Sigmoid colon (tissue), 7 donors: ENCODE data around the gene PRLHR. TPM values are rescaled to one million over a fixed set of nuclear protein-coding genes. Genes with fewer than 3 reads are reported as not detected.

Experiments
- DNase-seq: peaks from one replicate; pipeline ENCODE4 v3.0.0-alpha.2; 2019
- H3K27ac ChIP-seq, 4 donors: fragments of 200-600 bp; sonication (generic); one replicate each; pipeline ENCODE4 v1.5.1; 2016 to 2019; ENCODE audit warnings: mild to moderate bottlenecking in 1 of 4
- H3K27me3 ChIP-seq, 3 donors: fragments of 200-600 bp; sonication (generic); one replicate each; pipeline ENCODE4 v1.5.1; 2019; ENCODE audit warnings: mild to moderate bottlenecking in 1 of 3
- H3K36me3 ChIP-seq, 4 donors: fragments of 200-600 bp; sonication (generic); one replicate each; pipeline ENCODE4 v1.5.1; 2016 to 2019
- H3K4me1 ChIP-seq, 4 donors: fragments of 200-600 bp; sonication (generic); one replicate each; pipeline ENCODE4 v1.5.1; 2017 to 2019
- H3K4me3 ChIP-seq, 4 donors: fragments of 200-600 bp; sonication (generic); one replicate each; pipeline ENCODE4 v1.5.1; 2017 to 2019; ENCODE audit warnings: mild to moderate bottlenecking in 2 of 4, moderate library complexity in 1 of 4
- H3K9me3 ChIP-seq, 4 donors: fragments of 200-600 bp in 3 of 4; sonication (generic) in 3 of 4; one replicate each; pipeline versions ENCODE4 v1.5.1 to v1.6.1; 2013 to 2019
- EP300 ChIP-seq, 4 donors: sonication (generic); formaldehyde crosslinking; IDR thresholded peaks; one replicate each; pipeline ENCODE4 v1.6.1; 2017; ENCODE audit warnings: antibody characterized with exemption in 4 of 4
- POLR2A ChIP-seq, 2 donors: fragments of 450-650 bp; IDR thresholded peaks; one replicate each; pipeline ENCODE4 v1.6.1; 2016; ENCODE audit warnings: antibody characterized with exemption in 2 of 2, mild to moderate bottlenecking in 2 of 2, moderate library complexity in 2 of 2
- POLR2AphosphoS5 ChIP-seq, 4 donors: sonication (generic); formaldehyde crosslinking; IDR thresholded peaks; one replicate each; pipeline ENCODE4 v1.6.1; 2017; ENCODE audit warnings: antibody characterized with exemption in 4 of 4
- WGBS, 2 donors: extraction: QIAGEN DNeasy Blood & Tissue Kit; methylation state at CpG; one replicate each; pipeline ENCODE4 v1.1.7; 2013; 5-methylcytosine and 5-hydroxymethylcytosine counted together
- intact Hi-C: fragments of 100-400 bp; cut with DNase I; formaldehyde crosslinking; loops from one replicate; pipeline ENCODE4 v1.15.1; 2023
- polyA plus RNA-seq, 3 donors: library from polyadenylated mRNA; stranded (reverse); fragments of 200-250 nt; gene quantifications; one replicate each; pipeline ENCODE4 v1.2.3, GENCODE V29; 2013
- total RNA-seq, 4 donors: library from RNA; depleted of rRNA; stranded (reverse); fragments of >200 nt; gene quantifications; one replicate each; pipeline ENCODE4 v1.1.0, GENCODE V29; 2016
- TF ChIP-seq, protein P1 (sequence below), 4 experiments: fragments of 450-650 bp in 3 of 4; fragments of 200-600 bp in 1 of 4; IDR thresholded peaks; one replicate each; pipeline ENCODE4 v1.5.1; 2016 to 2019; ENCODE audit warnings: antibody characterized with exemption in 4 of 4, mild to moderate bottlenecking in 3 of 4, moderate library complexity in 2 of 4
- donor health status: healthy with polysubstance abuse.
- donor health status: Bipolar disorder and iron deficiency.
- donor health status: healthy.

The PRLHR gene
- total and polyA plus RNA-seq, 7 donors = under 0.01 to 0.49 TPM; not detected in 5

DNA sequence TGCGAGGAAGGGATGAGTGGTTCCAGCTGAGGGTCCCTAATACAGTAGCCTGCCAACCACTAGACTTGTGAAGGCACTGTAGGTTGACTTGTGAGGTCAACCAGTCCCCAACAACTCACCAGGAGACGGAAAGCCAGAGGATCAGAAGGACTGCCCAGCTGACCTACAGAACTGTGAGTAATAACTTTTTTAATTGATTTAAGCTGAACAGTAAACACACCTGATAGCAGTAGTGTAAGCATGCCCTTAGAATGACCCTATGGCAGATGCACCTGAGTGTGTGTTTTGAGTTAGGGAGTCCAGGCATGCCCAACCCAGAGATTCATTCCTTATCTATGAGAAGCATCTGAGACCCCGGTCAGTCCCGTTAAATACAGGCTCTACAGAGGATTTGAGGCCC lies 14.1 kb downstream of the PRLHR start:
- TF ChIP-seq POLR2AphosphoS5 (IDR thresholded peaks at IDR 0.05) = no peak
- TF ChIP-seq, protein P1, sequence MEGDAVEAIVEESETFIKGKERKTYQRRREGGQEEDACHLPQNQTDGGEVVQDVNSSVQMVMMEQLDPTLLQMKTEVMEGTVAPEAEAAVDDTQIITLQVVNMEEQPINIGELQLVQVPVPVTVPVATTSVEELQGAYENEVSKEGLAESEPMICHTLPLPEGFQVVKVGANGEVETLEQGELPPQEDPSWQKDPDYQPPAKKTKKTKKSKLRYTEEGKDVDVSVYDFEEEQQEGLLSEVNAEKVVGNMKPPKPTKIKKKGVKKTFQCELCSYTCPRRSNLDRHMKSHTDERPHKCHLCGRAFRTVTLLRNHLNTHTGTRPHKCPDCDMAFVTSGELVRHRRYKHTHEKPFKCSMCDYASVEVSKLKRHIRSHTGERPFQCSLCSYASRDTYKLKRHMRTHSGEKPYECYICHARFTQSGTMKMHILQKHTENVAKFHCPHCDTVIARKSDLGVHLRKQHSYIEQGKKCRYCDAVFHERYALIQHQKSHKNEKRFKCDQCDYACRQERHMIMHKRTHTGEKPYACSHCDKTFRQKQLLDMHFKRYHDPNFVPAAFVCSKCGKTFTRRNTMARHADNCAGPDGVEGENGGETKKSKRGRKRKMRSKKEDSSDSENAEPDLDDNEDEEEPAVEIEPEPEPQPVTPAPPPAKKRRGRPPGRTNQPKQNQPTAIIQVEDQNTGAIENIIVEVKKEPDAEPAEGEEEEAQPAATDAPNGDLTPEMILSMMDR (IDR thresholded peaks at IDR 0.05) = no peak

GRCh38 chr10:118580702-118581101 lies 14.7 kb downstream of the PRLHR start:
- intact Hi-C loops = no loop called here
- WGBS, 2 donors = 77 to 86% methylated on average over 8 of the region's 8 CpGs
- TF ChIP-seq, protein P1 (IDR thresholded peaks at IDR 0.05) = no peak
- TF ChIP-seq POLR2A (IDR thresholded peaks at IDR 0.05) (no peak), EP300 (IDR thresholded peaks at IDR 0.05) (no peak), POLR2AphosphoS5 (IDR thresholded peaks at IDR 0.05) (no peak)

More for the DNA sequence above, 14.1 kb downstream of the PRLHR start:
- 70 to 71% methylated on average over 4 of the region's 4 CpGs for WGBS, 2 donors
- H3K27ac ChIP-seq = no peak overlapping the region
- peaks cover 0 to 7% (median 2%) of the 10 kb centered on the region in 4 donors for H3K4me1 ChIP-seq
- H3K9me3 ChIP-seq = no peaks in the 10 kb centered on the region
- no peaks in the 10 kb centered on the region for H3K27me3 ChIP-seq
- intact Hi-C loops = no loop called here
- no peaks in the 10 kb centered on the region for H3K36me3 ChIP-seq
- DNase-seq = no peak
- H3K4me3 ChIP-seq = no peak overlapping the region

DNA sequence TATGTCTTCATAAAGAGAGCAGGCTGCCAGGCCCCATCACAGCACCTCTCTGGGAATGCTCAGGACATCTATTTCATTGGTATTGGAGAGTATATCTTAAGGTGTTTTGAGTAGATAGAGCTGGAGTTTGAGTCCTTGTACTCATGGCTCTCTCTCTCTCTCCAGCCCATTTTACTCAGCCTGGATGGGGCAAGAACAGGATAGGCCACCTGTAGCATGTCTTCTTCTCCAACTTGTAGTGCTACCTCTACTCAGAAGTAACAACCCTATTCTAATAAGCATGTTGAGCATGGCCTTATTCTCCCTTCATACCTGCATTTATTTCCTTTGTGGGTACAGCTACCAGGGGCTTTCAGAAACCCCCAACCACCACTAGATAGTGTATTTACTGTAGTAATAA lies 21.9 kb downstream of the PRLHR start:
- H3K27ac ChIP-seq = no peak overlapping the region
- no peaks in the 10 kb centered on the region for H3K36me3 ChIP-seq
- intact Hi-C loops = loop anchor here (5.0 kb wide), 1 partner anchor 54 kb away; no protein-coding TSS in a partner anchor
- H3K4me3 ChIP-seq = no peak overlapping the region
- peaks cover 0 to 41% (median 40%) of the 10 kb centered on the region in 4 donors for H3K4me1 ChIP-seq
- no peaks in the 10 kb centered on the region for H3K9me3 ChIP-seq
- TF ChIP-seq EP300 (IDR thresholded peaks at IDR 0.05) = no peak
- no peak for TF ChIP-seq POLR2A (IDR thresholded peaks at IDR 0.05)
- TF ChIP-seq, protein P1 (IDR thresholded peaks at IDR 0.05) = no peak
- TF ChIP-seq POLR2AphosphoS5 (IDR thresholded peaks at IDR 0.05) = no peak
- no peak for DNase-seq
- H3K27me3 ChIP-seq = no peaks in the 10 kb centered on the region

More at GRCh38 chr10:118580702-118581101, 14.7 kb downstream of the PRLHR start:
- DNase-seq = no peak
- no peaks in the 10 kb centered on the region for H3K36me3 ChIP-seq
- no peak overlapping the region for H3K4me3 ChIP-seq
- no peaks in the 10 kb centered on the region for H3K27me3 ChIP-seq
- no peak overlapping the region for H3K27ac ChIP-seq
- H3K4me1 ChIP-seq = peaks cover 0 to 7% (median 2%) of the 10 kb centered on the region in 4 donors
- no peaks in the 10 kb centered on the region for H3K9me3 ChIP-seq

DNA sequence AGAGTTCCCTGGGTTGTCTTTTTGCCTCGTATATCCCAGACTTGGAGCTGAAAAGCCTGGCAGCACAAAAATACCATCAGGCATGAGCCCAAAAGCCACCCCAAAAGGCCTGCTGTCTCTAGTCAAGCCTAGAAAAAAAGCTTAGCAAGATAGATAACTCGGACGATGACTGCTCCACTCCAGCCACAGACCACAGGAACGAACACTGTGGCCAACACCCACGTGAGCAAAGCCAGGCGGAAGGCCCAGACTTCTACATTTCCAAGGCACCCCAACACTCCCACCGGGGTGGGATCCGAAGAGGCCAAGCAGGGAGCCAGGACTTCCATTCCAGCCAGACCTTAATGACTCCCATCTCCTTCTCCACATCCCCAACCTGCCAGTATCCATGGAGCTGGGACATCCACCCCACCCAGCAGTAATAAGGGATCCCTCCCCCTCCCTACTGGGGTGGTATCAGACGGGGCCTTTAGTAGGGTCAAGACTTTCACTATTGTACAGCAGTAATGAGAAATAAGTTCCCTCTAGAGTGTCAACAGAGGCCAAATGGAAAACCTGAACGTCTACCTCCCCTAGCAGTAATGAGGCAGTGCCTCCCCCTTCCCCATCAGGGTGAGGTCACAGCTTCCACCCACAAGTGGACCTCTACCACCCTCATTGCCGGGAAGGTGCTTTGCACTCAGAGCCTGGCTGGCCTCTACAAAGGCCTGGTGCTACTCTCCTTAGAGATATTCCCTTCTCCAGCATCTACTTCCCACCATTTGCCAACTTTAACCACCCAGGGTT lies 23.0 kb downstream of the PRLHR start:
- WGBS, 2 donors = 76 to 82% methylated on average over 11 of the region's 11 CpGs
- H3K27me3 ChIP-seq = no peaks in the 10 kb centered on the region
- H3K9me3 ChIP-seq = no peaks in the 10 kb centered on the region
- H3K4me3 ChIP-seq = no peak overlapping the region
- H3K36me3 ChIP-seq = no peaks in the 10 kb centered on the region
- peak overlapping the region in 3 of 4 donors; percentile 29 to 82 (median 76) for H3K27ac ChIP-seq
- DNase-seq = no peak
- intact Hi-C loops = loop anchor here (5.0 kb wide), 1 partner anchor 55 kb away; no protein-coding TSS in a partner anchor
- no peak for TF ChIP-seq EP300 (IDR thresholded peaks at IDR 0.05)
- TF ChIP-seq, protein P1 (IDR thresholded peaks at IDR 0.05) = no peak
- no peak for TF ChIP-seq POLR2A (IDR thresholded peaks at IDR 0.05)
- TF ChIP-seq POLR2AphosphoS5 (IDR thresholded peaks at IDR 0.05) = no peak
- H3K4me1 ChIP-seq = peaks cover 0 to 46% (median 42%) of the 10 kb centered on the region in 4 donors
